NCI-H1417 treated with DMSO at 0.1 percent for 48 hours (cell line): Measurements from ENCODE around the gene EI24.

Source experiments
- DNase-seq: peaks from one replicate; lab custom pipeline; 2025; lab: John Stamatoyannopoulos, UW

The EI24 gene

GRCh38 chr11:125627236-125627910, 58.1 kb downstream of the EI24 start:
- no peak for DNase-seq
